GM21390 (cell line): ENCODE data around the gene MYCBP2.
A peak's percentile ranks its signal among the peaks of the same experiment; 100 is the strongest.
"Not testable (repeated sequence)": the region's sequence is repeated elsewhere in the genome, so short reads cannot be mapped to it uniquely, and the experiment has no call there.

ENCODE experiments used
- ATAC-seq: cut with Tn5 transposase; IDR thresholded peaks from one replicate; pipeline ENCODE4 v1.9.1; 2021; ENCODE audit not compliant: unreplicated experiment

MYCBP2 gene

DNA sequence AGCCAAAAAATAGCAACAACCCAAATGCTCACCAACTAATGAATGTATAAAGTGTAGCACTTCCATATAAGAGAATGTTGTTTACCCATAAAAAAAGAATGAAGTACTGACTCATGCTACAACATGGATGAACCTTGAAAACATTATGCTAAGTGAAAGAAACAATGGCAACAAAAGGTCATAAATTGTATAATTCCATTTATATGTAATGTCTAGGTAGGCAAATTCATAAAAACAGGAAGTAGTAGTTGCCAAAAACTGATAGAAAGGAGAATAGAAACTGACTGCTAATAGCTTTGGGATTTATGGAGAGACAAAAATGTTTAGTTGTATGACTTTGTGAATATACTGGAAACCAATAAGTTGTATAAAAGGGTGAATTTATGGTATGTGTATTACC, 21.6 kb downstream of the MYCBP2 start:
- ATAC-seq = no peak

GRCh38 chr13:77300176-77301037, 26.5 kb downstream of the MYCBP2 start:
- peak; percentile 42 for ATAC-seq

DNA sequence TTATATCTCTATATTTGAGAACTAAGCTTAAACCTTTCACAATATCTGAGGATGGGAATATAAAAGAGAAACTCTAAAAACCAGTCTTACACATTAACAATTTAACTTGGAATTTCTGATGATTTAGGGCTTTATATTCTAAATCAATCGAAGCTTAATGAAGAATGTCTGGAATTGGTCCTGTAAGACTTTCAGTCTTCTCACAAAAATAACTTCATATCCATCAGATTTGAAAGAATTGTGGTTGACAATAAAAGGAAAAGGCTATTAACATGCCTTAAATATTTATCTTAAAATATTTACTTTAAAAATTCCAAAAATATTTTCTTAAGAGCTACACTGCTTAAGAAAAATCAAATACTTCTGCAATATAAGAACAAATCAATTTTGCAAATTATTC, 27.3 kb downstream of the MYCBP2 start:
- ATAC-seq = no peak

DNA sequence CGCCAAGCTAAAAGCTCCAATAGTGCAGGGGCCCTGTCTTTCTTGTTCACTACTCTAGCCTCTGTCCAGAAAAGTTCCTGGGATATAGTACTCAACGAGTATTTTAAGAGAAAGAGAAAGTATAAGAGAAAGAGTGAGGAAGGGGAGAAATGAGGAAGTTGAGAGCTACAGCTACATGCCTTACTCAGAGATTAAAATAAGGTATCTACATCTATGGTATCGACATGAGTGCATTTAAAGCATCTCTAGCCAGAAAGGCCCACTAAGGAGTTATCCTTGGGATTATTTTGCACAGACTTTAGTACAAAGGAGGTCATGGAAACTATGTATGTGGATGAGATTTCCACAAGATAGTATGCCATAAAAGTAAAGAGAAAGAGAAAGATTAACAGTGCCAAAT, 28.5 kb downstream of the MYCBP2 start:
- ATAC-seq = peak; percentile 60

- ATAC-seq = no peak
Observed at GRCh38 chr13:77291774-77292173, 35.1 kb downstream of the MYCBP2 start.

- no peak for ATAC-seq
Observed at GRCh38 chr13:77290342-77290741, 36.6 kb downstream of the MYCBP2 start.

DNA sequence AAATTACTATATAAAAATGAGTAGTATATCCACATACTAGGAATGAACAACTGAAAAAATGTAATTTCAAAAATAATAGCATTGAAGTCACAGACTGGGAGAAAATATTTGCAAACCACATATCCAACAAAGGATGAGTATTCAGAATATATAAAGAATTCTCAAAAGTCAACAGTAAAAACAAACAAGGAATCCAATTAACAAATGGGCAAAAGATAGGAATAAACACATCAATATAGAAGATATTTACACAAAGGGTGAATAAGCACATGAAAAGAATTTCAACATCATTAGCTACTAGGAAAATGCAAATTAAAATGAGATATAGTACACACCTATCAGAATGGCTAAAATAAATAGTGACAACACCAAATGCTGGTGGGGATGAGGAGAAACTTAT, 37.0 kb downstream of the MYCBP2 start:
- ATAC-seq = no peak

GRCh38 chr13:77285632-77286031, 41.3 kb downstream of the MYCBP2 start:
- not testable (repeated sequence) for ATAC-seq

- ATAC-seq = no peak
Observed at GRCh38 chr13:77285098-77285497, 41.8 kb downstream of the MYCBP2 start.

- no peak for ATAC-seq
Observed at GRCh38 chr13:77274126-77274525, 52.8 kb downstream of the MYCBP2 start.

DNA sequence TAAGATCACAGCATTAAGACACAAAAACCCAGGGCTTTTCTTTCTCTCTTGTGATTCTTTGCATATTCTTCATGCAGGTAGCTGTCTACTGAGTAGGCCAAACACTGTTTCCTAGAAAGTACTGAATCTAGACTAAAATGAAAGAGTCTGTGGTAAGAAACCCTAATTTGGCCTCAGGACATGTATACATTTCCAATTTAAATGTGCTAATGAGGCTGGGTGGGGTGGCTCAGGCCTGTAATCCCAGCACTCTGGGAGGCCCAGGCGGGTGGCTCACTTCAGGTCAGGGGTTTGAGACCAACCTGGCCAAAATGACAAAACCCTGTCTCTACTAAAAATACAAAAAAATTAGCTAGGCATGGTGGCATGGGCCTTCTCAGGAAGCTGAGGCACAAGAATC, 57.8 kb downstream of the MYCBP2 start:
- ATAC-seq = no peak

DNA sequence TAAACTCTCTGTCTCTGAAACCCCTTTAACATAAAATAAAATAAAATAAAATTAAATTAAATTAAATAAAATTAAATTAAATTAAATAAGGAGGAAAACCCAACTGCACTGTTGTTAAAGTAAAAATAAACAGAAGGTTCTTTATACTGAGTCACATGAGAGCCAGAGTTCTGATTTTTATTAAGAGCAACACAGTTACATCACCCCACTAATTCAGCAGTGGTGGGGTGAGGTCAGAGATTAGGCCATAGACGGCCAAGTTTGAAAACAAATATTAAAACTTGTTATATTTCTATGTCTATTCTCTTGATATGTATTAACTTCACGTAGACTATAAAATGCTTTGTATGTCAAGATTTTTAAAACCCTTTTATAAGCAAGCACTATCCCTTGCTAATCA, 59.5 kb downstream of the MYCBP2 start:
- ATAC-seq = no peak

DNA sequence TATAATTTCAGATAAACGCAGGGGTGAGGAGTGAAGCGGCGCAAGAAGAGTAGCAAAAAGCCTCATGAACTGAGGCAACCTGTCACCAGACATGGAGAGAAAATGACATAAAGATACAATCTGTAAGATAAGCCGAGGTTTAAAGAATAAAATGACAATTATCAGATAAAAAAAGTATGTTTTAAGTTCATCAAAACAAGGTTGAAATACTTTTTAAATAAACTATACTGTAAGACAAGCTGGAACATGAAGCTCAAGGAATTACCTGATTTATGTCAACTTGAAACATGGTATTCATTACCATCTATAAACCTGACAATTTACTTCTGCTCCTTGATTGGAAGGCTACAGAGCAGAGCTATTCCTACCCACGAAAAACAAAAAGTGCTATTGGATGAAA, 61.6 kb downstream of the MYCBP2 start:
- ATAC-seq = no peak

DNA sequence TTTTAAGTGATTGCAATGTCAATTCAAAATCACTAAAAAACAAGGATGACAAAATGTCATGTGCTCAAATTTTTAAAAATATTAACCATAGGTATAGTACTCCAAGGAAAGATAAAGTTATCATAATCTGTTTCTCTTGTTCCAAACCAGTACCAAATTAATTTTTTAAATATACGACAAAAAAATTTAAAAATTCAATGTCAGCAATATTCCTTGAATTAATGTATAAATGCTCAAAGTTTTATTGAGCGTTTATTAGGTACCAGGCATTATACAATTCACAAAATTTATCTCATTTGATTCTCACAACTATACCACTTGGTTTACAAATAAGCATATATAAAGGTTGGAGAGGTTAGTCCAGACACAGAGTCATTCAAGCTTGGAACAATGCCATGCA, 64.7 kb downstream of the MYCBP2 start:
- ATAC-seq = no peak

- no peak for ATAC-seq
Observed at GRCh38 chr13:77250975-77251374, 75.9 kb downstream of the MYCBP2 start.

DNA sequence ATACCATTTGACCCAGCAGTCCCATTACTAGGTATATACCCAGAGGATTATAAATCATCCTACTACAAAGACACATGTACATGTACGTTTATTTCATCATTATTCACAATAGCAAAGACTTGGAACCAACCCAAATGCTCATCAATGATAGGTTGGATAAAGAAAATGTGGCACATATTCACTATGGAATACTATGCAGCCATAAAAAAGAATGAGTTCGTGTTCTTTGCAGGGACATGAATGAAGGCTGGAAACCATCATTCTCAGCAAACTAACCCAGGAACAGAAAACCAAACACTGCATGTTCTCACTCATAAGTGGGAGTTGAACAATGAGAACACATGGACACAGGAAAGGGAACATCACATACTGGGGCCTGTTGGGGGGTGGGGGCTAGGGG, 81.7 kb downstream of the MYCBP2 start:
- ATAC-seq = not testable (repeated sequence)

GRCh38 chr13:77239312-77239711, 87.6 kb downstream of the MYCBP2 start:
- ATAC-seq = no peak

- no peak for ATAC-seq
Observed at GRCh38 chr13:77235456-77236022, 91.4 kb downstream of the MYCBP2 start.

DNA sequence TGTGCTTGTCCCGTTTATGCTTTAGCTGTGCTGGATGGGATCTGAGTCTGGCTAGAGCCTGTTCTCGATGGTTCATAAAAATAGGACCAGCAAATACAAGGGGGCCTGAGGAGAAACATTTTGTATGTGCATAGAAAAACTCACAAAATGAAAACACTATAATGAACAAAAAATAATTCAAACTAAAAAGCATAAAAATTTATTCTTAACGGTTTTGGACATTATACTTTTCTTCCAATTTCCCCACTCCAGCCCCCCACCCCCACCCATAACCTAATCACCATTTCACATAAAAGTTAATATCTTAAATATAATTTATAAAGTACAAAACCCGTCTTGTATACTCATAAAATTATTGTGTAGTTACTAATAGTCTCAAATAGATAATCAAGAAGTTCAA, 93.7 kb downstream of the MYCBP2 start:
- no peak for ATAC-seq

DNA sequence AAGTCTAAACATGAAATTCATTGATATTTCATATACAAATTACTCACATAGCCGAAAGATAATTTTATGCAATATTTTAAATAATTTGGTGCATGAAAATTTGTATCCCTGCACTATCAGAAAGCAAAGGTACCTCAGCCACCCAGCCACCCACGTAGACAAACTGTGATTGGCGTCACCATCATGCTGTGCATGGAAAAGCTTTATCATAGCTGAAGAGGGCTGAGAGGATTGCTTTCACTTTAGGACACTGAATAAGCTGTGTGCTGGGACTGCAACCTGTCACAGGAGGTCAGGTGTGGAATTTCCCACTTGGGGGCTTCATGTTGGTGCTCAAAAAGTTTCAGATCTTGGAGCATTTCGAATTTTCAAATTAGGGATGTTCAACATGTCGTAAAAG, 96.3 kb downstream of the MYCBP2 start:
- ATAC-seq = no peak

DNA sequence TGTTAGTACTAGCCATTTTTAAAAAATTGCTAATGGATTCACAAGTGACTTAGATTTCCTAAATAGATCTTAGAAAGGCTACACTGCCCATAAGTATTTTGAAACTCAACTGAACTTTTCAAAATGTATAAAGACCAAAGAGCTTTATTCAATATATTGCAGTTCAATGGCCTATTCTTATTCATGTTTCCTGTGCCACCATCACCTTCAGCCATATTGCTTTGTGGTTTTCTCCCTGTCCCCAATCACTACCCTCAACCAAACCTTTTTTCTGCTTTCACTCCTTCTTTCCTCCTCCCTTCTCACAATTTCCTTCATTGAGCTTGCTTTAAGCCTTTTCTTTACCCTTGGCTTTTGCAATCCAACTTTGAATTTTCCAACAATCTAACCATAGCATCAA, 100.9 kb downstream of the MYCBP2 start:
- ATAC-seq = no peak

- no peak for ATAC-seq
Observed at GRCh38 chr13:77222909-77223308, 104.0 kb downstream of the MYCBP2 start.
